Astrocyte (in vitro differentiated cells and primary cell): ENCODE results near the gene SLC13A1.

Experiments used
- EZH2 ChIP-seq: IDR thresholded peaks from 2 replicates; pipeline ENCODE4 v1.6.1; 2012; ENCODE audit warnings: mild to moderate bottlenecking, low read length, inconsistent platforms; ENCODE audit not compliant: insufficient read depth
- TF ChIP-seq, protein P1 (sequence below): IDR thresholded peaks from 2 replicates; pipeline ENCODE4 v1.5.1; 2011; ENCODE audit warnings: low read depth, mild to moderate bottlenecking, inconsistent platforms, low read length, moderate library complexity; ENCODE audit not compliant: insufficient read depth

DNA sequence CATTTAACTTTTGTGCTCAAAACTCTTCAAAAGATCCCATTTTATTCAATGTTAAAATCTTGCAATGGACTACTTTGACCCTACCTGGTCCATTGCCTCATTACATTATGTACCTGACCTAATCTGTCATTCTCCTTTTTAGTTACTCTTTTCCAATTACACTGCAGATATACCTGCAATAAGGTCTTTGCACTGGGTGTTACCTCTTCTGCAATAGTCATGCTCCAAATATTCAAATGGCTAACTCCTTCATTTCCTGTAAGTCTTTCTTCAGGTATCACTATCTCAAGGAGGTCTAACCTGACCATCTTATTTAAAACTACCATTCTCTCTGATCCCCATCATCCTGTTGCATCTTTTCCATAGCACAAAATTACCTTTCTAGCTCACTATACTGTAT, 22.3 kb downstream of the SLC13A1 start:
- no peak for TF ChIP-seq EZH2
- TF ChIP-seq, protein P1, sequence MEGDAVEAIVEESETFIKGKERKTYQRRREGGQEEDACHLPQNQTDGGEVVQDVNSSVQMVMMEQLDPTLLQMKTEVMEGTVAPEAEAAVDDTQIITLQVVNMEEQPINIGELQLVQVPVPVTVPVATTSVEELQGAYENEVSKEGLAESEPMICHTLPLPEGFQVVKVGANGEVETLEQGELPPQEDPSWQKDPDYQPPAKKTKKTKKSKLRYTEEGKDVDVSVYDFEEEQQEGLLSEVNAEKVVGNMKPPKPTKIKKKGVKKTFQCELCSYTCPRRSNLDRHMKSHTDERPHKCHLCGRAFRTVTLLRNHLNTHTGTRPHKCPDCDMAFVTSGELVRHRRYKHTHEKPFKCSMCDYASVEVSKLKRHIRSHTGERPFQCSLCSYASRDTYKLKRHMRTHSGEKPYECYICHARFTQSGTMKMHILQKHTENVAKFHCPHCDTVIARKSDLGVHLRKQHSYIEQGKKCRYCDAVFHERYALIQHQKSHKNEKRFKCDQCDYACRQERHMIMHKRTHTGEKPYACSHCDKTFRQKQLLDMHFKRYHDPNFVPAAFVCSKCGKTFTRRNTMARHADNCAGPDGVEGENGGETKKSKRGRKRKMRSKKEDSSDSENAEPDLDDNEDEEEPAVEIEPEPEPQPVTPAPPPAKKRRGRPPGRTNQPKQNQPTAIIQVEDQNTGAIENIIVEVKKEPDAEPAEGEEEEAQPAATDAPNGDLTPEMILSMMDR = no peak
